K562 (cell line): ENCODE data around the gene C8A. TPM values are rescaled to one million over a fixed set of nuclear protein-coding genes. Genes with fewer than 3 reads are reported as not detected.

ENCODE experiments used
- ARNT ChIP-seq, 2 experiments: fragments of 450-650 bp; IDR thresholded peaks; 2 replicates each; pipeline ENCODE4 v1.6.1; 2016; ENCODE audit warnings: mild to moderate bottlenecking in 1 of 2
- CSDE1 ChIP-seq, 2 experiments: fragments of 450-650 bp; IDR thresholded peaks; 2 replicates each; pipeline ENCODE4 v1.6.1; 2016; ENCODE audit warnings: mild to moderate bottlenecking in 1 of 2
- DIDO1 ChIP-seq: fragments of 450-650 bp; IDR thresholded peaks from 2 replicates; pipeline ENCODE4 v1.6.1; 2016; ENCODE audit warnings: low read depth, missing biosample characterization, missing genetic modification characterization
- NFE2 ChIP-seq: IDR thresholded peaks from 2 replicates; pipeline ENCODE4 v1.6.1; 2014; ENCODE audit warnings: antibody characterized with exemption, low read depth
- NUFIP1 ChIP-seq: fragments of 450-650 bp; IDR thresholded peaks from 2 replicates; pipeline ENCODE4 v1.6.1; 2018; ENCODE audit not compliant: partially characterized antibody
- POLR2G ChIP-seq: fragments of 200-400 bp; formaldehyde crosslinking; IDR thresholded peaks from 2 replicates; pipeline ENCODE4 v1.6.1; 2017; ENCODE audit warnings: low read depth, mild to moderate bottlenecking, antibody characterized with exemption, low read length, moderate library complexity
- RBM15 ChIP-seq: fragments of 200-400 bp; formaldehyde crosslinking; IDR thresholded peaks from 2 replicates; pipeline ENCODE4 v1.6.1; 2018; ENCODE audit warnings: mild to moderate bottlenecking, low read length, moderate library complexity; ENCODE audit not compliant: insufficient read depth
- RCOR1 ChIP-seq, 2 experiments: IDR thresholded peaks; 2 replicates each; pipeline ENCODE4 v1.6.1; 2012; ENCODE audit warnings: low read depth in 2 of 2, low read length in 2 of 2, borderline replicate concordance in 1 of 2, improper control_type of control experiment in 1 of 2
- SFPQ ChIP-seq: fragments of 200-400 bp; formaldehyde crosslinking; IDR thresholded peaks from 2 replicates; pipeline ENCODE4 v1.6.1; 2017; ENCODE audit warnings: mild to moderate bottlenecking, low read depth, low read length, moderate library complexity
- SMARCC2 ChIP-seq: fragments of 450-650 bp; IDR thresholded peaks from 2 replicates; pipeline ENCODE4 v1.6.1; 2017; ENCODE audit warnings: antibody characterized with exemption, moderate library complexity, mild to moderate bottlenecking, low read depth
- SMC3 ChIP-seq: conservative IDR thresholded peaks from 2 replicates; pipeline ENCODE4 v1.6.1; 2011; ENCODE audit warnings: low read depth, low read length, improper control_type of control experiment; ENCODE audit not compliant: insufficient read depth
- ZC3H4 ChIP-seq: sonication (generic); formaldehyde crosslinking; IDR thresholded peaks from 2 replicates; pipeline ENCODE4 v1.9.0; 2021; ENCODE audit warnings: missing genetic modification reagents, borderline replicate concordance
- ZNF217 ChIP-seq: sonication (generic); formaldehyde crosslinking; IDR thresholded peaks from 2 replicates; pipeline ENCODE4 v1.8.0; 2022; ENCODE audit warnings: mild to moderate bottlenecking, missing genetic modification reagents
- ZNF766 ChIP-seq: fragments of 200-800 bp; sonication (Bioruptor generic); conservative IDR thresholded peaks from 2 replicates; pipeline ENCODE4 v1.6.1; 2016; ENCODE audit warnings: missing genetic modification characterization, missing compliant biosample characterization
- polyA plus RNA-seq, 8 experiments: library from polyadenylated mRNA; depleted of rRNA in 4 of 8; stranded (reverse) in 5 of 8; unstranded in 3 of 8; fragments of >200 nt; fragmentation: Nextera tagmentation in 2 of 8; fragmentation: Illumina TruSeq in 1 of 8; extraction: Ambion mirVana in 2 of 8; extraction: Trizol in 1 of 8; gene quantifications; 2 replicates each; pipeline versions ENCODE4 v1.2.1 to v1.2.3, GENCODE V29; 2011 to 2014; ENCODE audit warnings: inconsistent platforms in 1 of 8, missing spikeins in 1 of 8
- total RNA-seq, 7 experiments: library from RNA; depleted of rRNA in 6 of 7; stranded (reverse); fragments of >200 nt in 6 of 7; fragmentation: Illumina TruSeq in 2 of 7; extraction: Trizol in 2 of 7; gene quantifications; 2 replicates each; pipeline versions ENCODE4 v1.2.1 to v1.2.3, GENCODE V29; 2011 to 2021; ENCODE audit warnings: low replicate concordance in 1 of 7
- TF ChIP-seq, protein P1 (sequence below): sonication (generic); formaldehyde crosslinking; IDR thresholded peaks from 2 replicates; pipeline ENCODE4 v1.8.0; 2022; ENCODE audit warnings: mild to moderate bottlenecking, missing genetic modification reagents
- TF ChIP-seq, protein P2 (sequence below), 2 experiments: fragments of 450-650 bp; IDR thresholded peaks; 2 replicates each; pipeline ENCODE4 v1.6.1; 2016
- TF ChIP-seq, protein P3 (sequence below): fragments of 450-650 bp; IDR thresholded peaks from one replicate; pipeline ENCODE4 v1.6.1; 2018; ENCODE audit warnings: mild to moderate bottlenecking, moderate library complexity; ENCODE audit not compliant: partially characterized antibody
- TF ChIP-seq, protein P4 (sequence below), 2 experiments: fragments of 450-650 bp in 1 of 2; sonication (generic) in 1 of 2; formaldehyde crosslinking; conservative IDR thresholded peaks; 2 replicates each; pipeline versions ENCODE4 v1.4.0 to v1.8.1; 2020 to 2022; ENCODE audit warnings: mild to moderate bottlenecking in 1 of 2, missing genetic modification reagents in 1 of 2
- TF ChIP-seq, protein P5 (sequence below): fragments of 250-450 bp; sonication (Bioruptor Pico); IDR thresholded peaks from 2 replicates; pipeline ENCODE4 v1.8.0; 2021; ENCODE audit warnings: borderline replicate concordance, mild to moderate bottlenecking, moderate library complexity; ENCODE audit not compliant: poor library complexity, severe bottlenecking

The C8A gene
- total and polyA plus RNA-seq, 9 of the 15 experiments (the other 6 are each of a cell fraction or from before 2014, with no cell fraction given): 0.09 TPM; not detected in 8

DNA sequence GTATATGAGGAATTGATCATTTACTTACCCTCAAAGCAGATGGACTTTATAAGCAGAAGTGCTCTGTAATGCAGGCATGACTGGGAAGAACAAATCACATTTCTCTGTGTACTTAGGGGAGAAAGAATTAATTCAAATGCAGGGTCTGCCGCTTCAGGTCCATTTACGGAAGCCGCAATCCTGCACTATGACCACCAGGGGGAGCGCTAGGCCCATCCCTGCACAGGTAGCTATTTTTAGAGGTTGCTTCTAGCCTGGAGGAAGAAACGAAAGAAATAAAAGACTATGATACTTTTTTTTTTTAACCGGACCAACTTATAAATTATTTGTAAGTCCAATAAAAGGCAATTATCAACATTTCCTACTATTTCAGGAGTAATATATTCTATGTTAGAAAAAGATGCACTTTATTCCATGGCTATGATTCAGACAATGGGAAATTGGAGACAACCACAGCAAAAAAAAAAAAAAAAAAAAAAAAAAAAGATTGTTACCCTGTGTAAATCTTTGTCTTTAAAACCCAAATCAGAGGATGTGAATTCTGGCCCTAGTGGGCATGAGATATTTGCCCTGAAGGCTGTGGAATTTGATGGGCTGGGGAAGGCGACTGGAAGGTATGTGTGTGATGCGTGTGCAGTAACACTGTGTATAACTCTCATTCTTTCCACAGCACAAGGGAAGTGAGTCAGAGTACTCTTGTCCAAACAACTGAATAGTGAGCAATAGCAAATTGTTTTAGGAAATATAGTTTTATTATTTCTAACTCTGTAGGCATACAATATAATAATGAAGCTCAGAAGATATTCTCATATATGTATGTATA, 22.5 kb upstream of the C8A start (continued):
- TF ChIP-seq RBM15 (no peak), POLR2G (no peak), DIDO1 (tag) (no peak), SFPQ (no peak), NUFIP1 (no peak), ZNF217 (no peak), RCOR1 (IDR thresholded peaks at IDR 0.05; ENCODE audit: borderline replicate concordance in 1 of 2, low read depth in 2 of 2, low read length in 2 of 2) (no peak), SMARCC2 (no peak), ZC3H4 (CRISPR knock-in tag) (no peak), CSDE1 (IDR thresholded peaks at IDR 0.05) (no peak), SMC3 (peak; percentile 93), ZNF766 (CRISPR knock-in tag) (peak; percentile 93), NFE2 (no peak), ARNT (IDR thresholded peaks at IDR 0.05) (no peak)
- TF ChIP-seq, protein P1, sequence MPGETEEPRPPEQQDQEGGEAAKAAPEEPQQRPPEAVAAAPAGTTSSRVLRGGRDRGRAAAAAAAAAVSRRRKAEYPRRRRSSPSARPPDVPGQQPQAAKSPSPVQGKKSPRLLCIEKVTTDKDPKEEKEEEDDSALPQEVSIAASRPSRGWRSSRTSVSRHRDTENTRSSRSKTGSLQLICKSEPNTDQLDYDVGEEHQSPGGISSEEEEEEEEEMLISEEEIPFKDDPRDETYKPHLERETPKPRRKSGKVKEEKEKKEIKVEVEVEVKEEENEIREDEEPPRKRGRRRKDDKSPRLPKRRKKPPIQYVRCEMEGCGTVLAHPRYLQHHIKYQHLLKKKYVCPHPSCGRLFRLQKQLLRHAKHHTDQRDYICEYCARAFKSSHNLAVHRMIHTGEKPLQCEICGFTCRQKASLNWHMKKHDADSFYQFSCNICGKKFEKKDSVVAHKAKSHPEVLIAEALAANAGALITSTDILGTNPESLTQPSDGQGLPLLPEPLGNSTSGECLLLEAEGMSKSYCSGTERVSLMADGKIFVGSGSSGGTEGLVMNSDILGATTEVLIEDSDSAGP (CRISPR knock-in tag): no peak
- TF ChIP-seq, protein P2, sequence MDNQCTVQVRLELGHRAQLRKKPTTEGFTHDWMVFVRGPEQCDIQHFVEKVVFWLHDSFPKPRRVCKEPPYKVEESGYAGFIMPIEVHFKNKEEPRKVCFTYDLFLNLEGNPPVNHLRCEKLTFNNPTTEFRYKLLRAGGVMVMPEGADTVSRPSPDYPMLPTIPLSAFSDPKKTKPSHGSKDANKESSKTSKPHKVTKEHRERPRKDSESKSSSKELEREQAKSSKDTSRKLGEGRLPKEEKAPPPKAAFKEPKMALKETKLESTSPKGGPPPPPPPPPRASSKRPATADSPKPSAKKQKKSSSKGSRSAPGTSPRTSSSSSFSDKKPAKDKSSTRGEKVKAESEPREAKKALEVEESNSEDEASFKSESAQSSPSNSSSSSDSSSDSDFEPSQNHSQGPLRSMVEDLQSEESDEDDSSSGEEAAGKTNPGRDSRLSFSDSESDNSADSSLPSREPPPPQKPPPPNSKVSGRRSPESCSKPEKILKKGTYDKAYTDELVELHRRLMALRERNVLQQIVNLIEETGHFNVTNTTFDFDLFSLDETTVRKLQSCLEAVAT (IDR thresholded peaks at IDR 0.05): no peak
- TF ChIP-seq, protein P3, sequence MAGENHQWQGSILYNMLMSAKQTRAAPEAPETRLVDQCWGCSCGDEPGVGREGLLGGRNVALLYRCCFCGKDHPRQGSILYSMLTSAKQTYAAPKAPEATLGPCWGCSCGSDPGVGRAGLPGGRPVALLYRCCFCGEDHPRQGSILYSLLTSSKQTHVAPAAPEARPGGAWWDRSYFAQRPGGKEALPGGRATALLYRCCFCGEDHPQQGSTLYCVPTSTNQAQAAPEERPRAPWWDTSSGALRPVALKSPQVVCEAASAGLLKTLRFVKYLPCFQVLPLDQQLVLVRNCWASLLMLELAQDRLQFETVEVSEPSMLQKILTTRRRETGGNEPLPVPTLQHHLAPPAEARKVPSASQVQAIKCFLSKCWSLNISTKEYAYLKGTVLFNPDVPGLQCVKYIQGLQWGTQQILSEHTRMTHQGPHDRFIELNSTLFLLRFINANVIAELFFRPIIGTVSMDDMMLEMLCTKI: no peak
- TF ChIP-seq, protein P4, sequence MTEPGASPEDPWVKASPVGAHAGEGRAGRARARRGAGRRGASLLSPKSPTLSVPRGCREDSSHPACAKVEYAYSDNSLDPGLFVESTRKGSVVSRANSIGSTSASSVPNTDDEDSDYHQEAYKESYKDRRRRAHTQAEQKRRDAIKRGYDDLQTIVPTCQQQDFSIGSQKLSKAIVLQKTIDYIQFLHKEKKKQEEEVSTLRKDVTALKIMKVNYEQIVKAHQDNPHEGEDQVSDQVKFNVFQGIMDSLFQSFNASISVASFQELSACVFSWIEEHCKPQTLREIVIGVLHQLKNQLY (CRISPR knock-in tag; conservative IDR thresholded peaks at IDR 0.05): no peak
- TF ChIP-seq, protein P5, sequence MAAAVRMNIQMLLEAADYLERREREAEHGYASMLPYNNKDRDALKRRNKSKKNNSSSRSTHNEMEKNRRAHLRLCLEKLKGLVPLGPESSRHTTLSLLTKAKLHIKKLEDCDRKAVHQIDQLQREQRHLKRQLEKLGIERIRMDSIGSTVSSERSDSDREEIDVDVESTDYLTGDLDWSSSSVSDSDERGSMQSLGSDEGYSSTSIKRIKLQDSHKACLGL: no peak
